Measurements from ENCODE around the gene ME3.

ME3 gene

DNA sequence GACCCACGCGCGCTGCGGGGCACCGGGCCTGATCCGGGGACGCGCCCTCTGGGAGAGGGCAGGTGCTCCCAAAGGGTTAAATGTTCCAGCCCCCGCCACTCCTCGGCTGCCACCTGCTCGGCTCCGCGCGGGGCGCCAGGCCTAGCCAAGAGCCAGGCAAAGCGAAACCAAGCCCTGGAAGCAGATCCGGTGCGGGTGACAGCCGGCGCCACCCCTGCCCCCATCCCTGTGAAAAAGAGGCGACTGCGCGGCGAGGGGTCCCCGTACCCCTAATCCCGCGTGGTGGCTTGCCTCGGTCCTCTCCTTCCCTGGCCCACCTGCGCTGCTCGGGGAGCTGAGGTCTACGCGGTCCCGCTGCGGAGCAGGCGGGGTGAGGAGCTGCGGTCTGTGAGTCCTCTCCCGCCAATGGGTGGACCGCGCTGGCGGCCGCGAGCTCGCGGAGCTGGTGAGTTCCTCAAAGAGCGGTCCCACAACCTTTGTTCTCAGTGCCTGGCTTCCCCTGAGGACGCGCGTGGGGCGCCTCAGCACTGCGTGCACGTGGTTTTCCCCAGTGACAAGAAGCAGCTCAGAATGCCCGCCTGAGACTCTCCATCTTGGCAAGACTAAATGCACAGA is at the start of gene ME3:
Gene ME3 (minus strand): TSS at position 610 of the 615 bp plus-strand sequence.
- DNase-seq: peak; percentile 59

DNA sequence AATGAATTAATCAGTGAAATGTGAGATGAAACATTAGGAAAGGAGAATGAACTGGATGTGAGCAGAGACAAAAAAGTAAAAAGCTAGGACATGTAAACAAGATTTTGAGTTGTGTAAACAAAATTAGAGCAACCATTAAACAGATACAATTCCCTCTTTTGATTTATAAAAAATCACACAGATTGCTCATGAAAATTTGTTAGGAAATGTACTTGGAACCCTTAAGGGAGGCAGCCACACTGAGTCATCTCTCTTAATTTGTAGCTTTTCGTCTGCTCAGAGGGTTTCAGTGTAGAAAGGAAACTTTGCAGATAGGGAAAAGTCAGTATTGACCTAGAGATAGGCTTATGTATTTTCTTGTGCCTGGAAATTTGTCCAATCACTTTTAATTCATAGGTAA is 49.6 kb upstream of the ME3 start:
- DNase-seq: peak; percentile 82

DNA sequence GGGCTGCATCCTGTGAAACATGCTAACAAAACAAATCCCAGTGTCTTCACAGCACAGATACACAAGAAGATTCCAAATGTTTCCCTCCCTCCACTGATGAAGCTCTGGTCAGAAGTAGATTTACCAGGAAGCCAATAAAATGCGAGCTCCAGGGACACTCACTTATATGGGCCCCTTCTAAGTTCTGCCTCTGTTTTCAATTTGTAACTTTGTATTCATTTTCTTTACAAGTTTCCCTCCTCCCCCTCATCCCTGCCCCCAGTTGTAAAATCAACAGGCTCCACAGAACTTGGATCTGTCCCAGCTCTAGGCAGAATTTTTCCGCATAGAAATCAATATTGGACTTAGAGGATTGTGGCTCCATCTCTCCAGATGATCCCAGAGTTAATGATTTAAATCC is 48.1 kb upstream of the ME3 start:
- DNase-seq: no peak

DNA sequence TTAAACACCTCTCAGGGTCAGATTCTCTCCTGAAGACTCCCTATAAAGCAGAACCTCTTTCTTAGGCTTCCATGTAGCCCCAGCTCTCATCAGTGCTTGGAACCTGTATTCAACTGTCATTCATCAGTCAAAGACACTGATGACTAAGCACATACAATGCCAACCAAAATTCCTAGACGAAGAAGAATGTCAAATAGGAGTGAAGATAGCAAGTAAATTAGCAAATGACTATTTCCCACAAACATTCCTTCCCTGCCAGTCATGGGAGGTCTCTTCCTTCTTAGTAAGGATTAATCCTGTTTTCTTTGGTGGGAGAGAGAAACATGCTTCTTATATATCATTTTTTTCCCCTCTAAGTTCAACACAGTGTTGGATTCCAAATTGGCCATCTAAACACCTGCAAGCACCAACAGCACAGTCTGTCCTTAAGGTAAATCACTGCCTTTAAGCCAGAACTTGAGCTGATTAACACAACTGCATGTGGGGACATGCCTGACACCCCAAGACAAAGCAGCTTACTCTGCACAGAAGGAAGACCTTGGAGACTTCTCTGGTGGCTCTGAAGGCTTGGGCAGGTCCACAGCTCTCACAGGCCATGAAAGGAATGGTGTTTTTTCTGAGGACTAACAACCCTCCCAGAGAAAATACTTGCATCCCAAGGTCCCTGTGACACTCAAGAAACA is 47.5 kb upstream of the ME3 start:
- DNase-seq: peak; percentile 91

DNA sequence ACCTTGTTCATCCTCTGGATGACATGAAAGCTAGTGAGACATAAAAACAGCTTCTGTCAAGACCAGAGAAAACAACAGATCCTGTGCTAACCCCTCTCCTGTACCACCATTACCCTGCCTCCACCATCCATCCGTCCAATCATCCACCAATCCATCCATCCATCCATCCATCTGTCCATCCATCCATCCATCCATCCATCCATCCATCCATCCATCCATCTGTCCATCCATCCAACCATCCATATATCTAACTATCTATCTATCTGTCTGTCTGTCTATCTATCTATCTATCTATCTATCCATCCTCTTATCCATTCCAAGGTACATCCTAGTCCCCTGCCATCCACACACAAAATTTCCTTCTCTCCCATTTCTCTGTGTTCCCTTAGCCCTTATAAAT is 46.6 kb upstream of the ME3 start:
- no peak for DNase-seq

DNA sequence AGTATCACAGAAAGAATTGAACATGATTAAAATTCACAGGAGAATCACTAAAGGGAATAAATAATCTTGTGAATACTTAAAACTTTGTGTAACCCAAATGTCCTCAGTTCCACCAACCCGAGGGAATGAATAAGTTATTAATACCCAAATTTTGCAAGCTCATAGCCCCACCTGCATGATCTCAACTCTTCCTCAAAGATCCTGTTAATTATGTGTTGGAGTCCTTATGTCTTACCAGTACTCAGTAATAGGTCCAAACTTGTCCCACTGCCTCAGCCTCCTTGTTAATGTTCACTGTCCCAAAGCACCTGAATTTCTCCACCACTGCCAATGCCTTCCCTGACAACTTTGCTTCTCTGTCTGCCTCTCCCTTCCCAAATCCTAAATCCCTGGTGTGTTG is 46.1 kb upstream of the ME3 start:
- no peak for DNase-seq

DNA sequence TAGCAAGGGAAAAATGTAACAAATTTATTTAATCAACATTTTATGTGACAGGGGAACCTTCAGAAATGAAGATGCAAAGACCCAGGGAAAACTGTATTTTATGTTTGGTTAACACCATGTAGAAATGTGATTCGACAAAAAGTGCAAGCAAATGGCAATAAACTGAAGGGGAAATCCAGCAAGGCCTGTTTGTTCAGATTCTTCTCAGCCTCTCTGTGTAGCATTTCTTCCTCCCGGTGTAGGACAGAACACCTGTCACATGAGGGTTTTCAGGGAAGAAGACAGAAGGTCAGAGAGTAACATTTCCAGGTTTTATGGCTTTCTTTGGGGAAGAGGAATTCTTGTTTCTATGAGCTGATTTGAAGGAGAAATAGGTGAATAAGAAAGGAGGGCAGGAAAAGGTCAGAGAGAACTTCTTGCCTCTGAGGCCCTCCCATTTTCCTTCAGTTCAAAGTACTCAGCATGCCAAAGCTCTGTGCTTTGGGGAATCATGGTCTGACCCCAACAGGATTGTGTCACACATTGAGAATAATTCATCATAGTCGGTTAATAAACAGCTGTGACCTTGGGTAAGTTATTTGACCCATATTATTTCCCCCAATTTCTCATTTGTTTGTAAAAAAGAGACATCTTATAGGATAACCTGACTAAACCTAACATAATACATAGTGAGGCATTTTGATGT is 45.5 kb upstream of the ME3 start:
- DNase-seq: peak; percentile 37

DNA sequence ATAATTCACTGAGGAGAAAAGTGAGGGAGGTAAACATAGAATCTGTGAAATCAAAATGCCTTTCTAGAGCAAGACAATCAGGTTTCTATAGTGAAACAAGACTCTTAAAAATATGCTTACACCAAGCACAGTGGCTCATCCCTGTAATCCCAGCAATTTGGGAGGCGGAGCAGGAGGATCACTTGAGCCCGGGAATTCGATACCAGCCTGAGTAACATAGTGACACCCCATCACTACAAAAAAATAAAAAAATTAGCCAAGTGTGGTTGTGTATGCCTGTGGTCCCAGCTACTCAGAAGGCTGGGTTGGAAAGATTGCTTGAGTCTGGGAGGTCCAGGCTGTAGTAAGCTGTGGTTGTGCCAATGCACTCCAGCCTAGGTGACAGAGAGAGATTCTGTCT is 43.2 kb upstream of the ME3 start:
- DNase-seq: no peak

DNA sequence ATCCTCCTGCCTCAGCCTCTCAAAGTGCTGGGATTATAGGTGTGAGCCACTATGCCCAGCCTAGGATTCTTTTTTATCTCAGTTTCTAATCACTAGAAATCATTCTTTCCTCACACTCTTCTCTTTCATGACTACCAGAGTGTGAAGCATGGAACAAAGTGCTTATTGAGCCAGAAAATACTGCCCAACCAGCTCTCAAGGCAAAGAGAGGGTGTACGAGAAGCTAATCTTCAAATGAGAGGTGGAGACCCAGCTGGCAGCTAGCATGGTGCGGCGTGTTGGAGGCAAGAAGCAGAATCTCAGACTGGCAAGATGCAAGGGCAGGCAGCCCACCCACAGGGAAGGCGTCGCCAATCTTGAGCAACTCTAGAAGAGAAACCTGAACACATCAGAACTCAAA is 41.1 kb upstream of the ME3 start:
- no peak for DNase-seq

DNA sequence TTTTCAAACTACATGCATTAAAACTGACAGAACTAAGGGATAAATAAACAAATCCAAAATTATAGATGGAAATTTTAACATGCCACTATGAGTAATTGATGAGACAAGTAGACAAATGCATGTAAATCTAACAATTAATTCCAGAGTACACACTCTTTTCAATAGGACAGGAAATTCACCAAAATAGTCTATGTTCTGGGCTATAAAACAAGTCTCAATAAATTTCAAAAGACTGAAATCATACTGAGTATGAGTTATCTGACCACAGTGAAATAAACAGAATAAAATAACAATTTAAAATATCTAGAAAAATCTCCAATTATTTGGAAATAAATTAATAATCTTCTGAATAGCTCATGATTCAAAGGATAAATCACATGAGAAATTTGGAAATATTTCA is 38.5 kb upstream of the ME3 start:
- no peak for DNase-seq

DNA sequence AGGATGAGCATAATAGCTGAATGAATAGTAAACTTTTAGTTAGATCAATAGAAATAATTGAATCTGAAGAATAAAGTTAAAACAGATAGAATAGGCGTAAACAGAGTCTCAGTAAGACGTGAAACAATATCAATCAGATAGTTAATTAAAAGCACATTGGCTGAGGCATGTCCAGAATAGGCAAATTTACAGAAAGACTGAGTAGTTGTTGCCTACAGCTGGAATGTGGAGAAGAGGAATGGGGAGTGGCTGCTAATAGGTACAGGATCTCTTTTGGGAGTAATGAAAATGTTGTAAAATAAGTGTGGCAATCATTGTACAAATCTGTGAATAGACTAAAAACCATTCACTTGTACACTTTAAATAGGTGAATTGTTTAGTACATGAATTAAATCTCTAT is 36.3 kb upstream of the ME3 start:
- no peak for DNase-seq

DNA sequence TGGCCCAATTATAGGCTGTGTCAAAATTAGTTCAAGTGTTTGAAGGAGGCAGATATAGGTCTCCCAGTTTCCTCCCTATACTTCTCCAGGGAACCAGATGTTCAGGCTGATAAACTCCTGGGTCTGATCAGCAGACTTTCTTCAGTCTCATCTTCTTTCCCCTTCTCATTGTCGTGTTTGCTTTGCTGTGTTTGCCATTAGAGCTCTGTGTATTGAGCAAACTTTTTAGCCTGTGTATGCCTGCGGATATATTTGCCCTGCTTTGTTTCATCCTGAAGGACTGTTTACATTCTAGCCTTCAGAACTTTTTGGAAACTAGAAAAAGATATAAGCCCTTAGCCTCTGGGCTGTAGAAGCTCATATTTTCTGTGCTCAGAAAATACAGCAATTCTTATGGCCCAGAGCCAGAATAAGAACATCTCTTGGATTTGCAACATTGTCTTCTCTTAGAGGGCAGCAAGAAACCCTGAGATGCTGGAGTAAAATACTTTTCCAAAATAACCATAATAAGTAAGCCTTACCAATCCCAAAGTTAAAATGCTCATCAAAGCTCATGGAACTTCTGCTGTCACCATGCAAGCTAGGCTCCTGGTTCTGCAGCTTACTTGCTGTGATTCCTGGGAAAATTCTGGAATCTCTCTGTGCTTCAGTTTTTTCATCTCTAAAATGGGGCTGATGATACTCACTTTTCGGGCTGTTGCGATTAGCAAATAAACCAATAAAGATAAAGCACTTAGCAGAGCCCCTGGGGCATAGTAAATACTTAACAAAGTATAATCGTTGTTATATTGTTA is 34.1 kb upstream of the ME3 start:
- no peak for DNase-seq

DNA sequence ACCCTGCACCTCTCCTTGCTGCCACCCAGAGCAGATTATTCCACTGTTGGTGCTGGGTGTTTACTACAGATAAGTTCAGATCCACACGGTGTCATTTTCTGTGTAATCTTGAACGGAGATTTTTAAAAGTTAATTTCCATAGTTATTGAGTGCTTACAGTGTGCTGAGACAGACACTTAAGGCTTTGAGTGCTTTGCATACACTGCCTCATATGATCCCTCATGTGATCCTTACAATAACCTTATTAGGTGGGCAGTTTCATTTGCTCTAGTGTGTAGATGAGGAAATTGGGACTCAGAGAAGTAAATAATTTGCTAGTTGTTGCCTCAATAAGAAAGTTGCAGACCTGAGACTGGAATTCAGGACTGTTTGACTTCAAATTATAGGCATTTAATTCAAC is 32.3 kb upstream of the ME3 start:
- DNase-seq: no peak

DNA sequence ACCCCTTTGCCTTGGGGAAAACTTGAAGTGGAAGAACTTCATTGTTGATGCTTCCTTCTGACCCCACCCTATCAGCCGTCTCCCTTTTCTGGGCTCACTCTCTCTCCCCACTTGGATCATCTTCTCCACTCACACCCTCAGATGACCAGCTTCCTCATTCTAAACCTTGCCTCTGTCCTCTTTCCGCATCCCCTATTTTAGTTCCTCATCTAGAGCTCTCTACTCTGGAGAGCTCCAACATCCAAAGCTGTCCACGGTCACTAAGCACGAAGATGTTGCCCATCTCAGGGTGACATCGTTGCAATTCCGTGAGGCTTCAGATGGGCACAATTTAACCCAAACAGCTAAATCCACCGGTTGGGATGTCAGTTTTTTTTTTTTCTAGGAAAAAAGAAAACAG is 31.6 kb upstream of the ME3 start:
- no peak for DNase-seq

DNA sequence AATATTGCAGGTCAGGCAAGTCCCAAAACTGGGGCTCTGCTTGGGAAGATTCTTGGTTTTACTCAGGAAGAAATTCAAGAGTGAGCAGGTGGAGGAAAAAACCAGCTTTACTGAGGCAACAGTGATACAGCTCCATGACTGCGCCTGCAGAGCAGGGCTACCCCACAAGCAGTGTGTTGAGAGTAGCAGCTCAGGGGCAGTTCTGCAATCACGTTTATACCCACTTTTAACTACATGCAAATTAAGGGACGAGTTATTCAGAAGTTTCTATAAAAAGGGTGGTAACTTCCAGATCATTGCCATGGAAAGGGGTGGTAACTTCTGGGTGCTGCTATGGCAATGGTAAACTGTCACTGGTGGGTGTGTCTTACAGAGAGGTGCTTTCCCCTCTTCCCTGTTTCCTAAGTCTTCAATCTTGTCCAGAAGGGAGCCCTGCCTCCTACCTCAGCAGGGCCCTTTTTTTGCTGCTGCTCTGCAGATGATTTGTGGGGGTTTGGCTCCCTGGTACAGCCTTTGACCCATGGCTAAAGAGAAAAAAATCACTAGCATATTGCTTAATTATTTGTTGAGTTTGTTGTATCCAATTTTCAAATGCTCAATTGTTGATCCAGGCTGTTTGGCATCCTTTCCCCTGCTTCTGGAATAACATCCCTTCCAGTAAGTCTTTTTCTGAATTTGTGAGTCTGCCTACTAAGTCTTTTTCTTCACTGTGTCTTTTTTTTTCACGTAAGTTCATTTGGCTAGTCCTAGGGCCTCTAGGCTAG is 30.0 kb upstream of the ME3 start:
- DNase-seq: no peak

DNA sequence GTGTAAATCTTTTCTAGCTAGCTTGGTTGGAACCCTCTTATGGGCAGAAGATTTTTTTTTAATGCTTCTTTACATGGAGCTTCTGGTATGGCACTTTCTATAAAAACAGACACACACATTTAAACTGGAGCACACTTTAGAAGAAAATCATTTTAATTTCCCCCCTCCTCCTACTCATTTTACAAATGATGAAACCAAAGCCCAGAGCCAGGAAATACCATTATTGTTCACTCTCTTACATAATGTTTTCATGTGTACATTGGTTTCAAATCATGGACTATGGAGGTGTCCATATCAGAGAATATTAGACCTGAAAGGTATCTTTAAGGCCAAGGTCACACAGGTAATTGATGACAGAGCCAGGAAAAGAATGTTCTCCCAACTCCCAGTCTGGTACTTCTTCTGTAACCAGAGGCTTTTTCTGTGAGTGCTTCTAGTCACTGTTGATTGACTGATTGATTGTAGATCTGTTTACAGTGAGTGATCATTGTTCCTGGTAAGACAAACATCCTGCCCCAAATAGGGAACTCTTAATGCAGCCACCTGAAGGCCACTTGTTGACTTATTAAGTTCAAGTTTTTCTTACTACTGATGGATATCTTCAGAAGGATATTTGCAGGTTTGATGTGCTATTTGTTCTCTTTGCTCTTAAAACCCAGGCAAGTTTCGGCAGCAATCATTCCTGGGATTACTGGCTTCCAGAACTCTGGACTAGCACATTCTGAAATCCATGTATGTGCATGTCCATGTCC is 26.8 kb upstream of the ME3 start:
- DNase-seq: no peak

DNA sequence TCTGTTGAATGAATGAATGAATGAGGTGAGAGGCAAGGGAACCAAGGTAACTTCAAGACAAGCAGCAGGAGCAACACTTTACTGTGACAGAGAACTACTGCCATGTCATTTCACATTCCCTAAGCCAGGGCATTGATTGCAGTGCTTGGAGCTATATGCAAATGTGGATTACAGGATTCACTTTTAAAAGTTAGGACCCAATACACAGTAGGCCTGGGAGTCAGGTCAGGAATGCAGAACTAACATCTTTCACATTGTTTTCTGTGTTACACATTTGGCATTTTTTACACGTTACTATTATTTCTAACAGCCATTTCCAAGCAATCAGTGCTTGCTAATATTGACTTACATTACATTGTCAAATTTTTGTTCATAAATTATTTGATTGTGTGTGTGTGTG is 26.2 kb upstream of the ME3 start:
- no peak for DNase-seq

DNA sequence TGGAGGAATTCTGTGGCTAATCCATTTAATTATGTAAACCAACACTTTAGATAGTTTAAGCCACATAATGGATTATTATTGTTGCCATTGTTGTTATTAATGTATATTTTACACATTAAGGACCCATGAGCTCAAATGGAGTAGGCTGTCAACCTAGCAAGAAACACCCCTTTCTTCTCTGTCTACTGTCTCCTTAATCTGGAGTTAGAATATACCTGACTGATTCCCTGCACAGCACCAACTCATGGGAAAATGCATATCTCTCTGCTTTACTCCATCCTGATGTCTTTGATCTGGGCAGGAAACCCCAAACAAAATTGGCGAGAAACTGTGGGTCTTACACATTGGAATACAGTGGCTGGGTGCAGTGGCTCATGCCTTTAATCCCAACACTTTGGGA is 24.0 kb upstream of the ME3 start:
- DNase-seq: no peak

DNA sequence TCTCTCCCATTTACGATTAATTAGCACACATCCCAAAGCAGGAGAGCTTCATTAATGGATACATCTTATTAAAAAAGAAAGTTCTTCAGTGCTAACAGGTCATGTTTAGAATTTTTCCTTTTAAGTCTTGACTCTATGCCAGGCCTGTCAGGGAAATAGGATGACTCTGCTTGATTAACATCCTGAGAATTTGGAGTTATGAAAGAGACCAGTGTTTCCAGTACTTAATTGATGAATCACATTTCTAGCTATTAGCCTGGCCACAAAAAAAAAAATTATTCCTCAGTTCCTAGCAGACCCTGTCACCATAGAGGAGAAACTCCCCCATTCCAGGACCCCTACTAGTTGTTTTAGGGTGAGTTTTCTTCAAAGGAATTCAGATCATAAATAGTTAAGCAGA is 23.6 kb upstream of the ME3 start:
- peak; percentile 94 for DNase-seq

DNA sequence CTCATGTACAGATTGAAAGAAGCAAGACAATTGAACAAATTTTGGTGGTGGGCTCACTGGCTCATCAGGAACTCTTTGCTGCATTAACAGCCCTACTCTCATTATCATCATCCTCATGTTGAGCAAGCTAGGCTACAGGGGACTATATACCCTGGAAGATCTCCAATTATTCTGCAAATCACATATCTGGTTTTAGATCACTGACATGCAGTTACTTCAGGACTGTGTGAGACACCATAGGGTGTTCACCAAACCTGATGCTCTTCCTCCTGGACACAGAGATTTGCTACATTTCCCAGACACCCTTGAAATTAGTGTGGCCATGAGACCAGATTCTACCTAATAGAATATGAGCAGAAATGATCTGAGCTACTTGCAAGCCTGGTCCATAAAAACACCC is 23.0 kb upstream of the ME3 start:
- peak; percentile 43 for DNase-seq

DNA sequence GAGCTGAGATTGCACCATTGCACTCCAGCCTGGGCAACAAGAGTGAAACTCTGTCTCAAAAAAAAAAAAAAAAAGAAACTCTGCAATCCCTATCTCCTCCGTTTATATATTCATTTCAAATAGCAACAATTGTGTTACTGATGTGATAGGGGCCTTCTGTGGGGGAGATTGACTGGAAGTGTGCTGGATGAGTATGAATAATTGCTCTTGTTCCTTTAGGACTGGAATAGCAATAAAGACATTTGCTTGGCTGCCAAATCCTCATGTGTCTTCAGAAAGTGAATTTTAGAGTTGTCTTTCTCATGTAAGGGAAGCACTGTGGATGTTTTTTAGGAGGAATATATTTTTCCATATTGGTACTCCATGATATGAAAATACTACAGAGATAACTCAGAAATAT is 21.1 kb upstream of the ME3 start:
- no peak for DNase-seq

DNA sequence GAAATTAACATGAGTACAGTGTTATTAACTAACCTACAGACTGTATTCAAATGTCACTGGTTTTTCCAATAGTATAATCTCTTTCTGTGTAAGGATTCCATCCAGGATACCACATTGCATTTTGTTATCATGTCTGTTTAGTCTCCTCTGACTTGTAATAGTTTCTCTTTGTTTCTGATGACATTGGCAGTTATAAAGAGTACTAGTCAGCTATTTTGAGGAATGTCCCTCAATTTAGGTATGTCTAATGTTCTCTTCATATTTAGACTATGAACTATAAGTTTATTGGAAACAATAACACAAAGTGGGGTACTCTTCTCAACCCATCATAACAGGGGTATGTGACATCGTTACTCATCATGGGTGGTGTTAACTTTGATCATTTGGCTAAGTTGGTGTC is 20.3 kb upstream of the ME3 start:
- DNase-seq: no peak

Measured in HCEC 1CT (cell line).